NCI-H2171 (cell line): ENCODE measurements around the gene KPNA1.
A peak's percentile ranks its signal among the peaks of the same experiment; 100 is the strongest.

Source experiments
- DNase-seq: peaks from one replicate; lab custom pipeline; 2025; lab: John Stamatoyannopoulos, UW

KPNA1 gene

GRCh38 chr3:122514123-122515019 lies at the start of gene KPNA1:
KPNA1 (minus strand) TSS chr3:122514939; CDS start chr3:122496565, 18,374 bp downstream.
- DNase-seq = peak; percentile 92

- peak; percentile 17 for DNase-seq
These were observed 49.6 kb upstream of the KPNA1 start, which contains the start of the genes DTX3L and PARP9 for GRCh38 chr3:122564155-122564912. DTX3L (plus strand) TSS chr3:122564338; CDS start chr3:122564427, 89 bp downstream. PARP9 (minus strand) TSS chr3:122564300; CDS start chr3:122559620, 4,680 bp downstream.

- no peak for DNase-seq
These were observed 48.9 kb upstream of the KPNA1 start for GRCh38 chr3:122563717-122564025.

- no peak for DNase-seq
These were observed 48.4 kb upstream of the KPNA1 start for GRCh38 chr3:122562923-122563716.

- DNase-seq = peak; percentile 17
These were observed 45.9 kb upstream of the KPNA1 start for GRCh38 chr3:122560680-122561079.

GRCh38 chr3:122559906-122560305 lies 45.2 kb upstream of the KPNA1 start:
- DNase-seq = no peak

GRCh38 chr3:122558605-122559004 lies 43.9 kb upstream of the KPNA1 start:
- DNase-seq = no peak

- no peak for DNase-seq
These were observed 42.6 kb upstream of the KPNA1 start for GRCh38 chr3:122557356-122557755.

GRCh38 chr3:122555275-122556071 lies 40.7 kb upstream of the KPNA1 start:
- peak; percentile 33 for DNase-seq

GRCh38 chr3:122553171-122553570 lies 38.4 kb upstream of the KPNA1 start:
- DNase-seq = no peak

GRCh38 chr3:122548619-122549018 lies 33.9 kb upstream of the KPNA1 start:
- no peak for DNase-seq

- no peak for DNase-seq
These were observed 33.3 kb upstream of the KPNA1 start for GRCh38 chr3:122548076-122548475.

- DNase-seq = no peak
These were observed 31.4 kb upstream of the KPNA1 start for GRCh38 chr3:122546151-122546550.

- no peak for DNase-seq
These were observed 24.3 kb upstream of the KPNA1 start for GRCh38 chr3:122538956-122539490.

GRCh38 chr3:122536632-122537001 lies 21.9 kb upstream of the KPNA1 start:
- DNase-seq = no peak

- DNase-seq = no peak
These were observed 21.4 kb upstream of the KPNA1 start for GRCh38 chr3:122535964-122536631.

GRCh38 chr3:122533931-122534334 lies 19.2 kb upstream of the KPNA1 start:
- DNase-seq = no peak

- no peak for DNase-seq
These were observed 18.7 kb upstream of the KPNA1 start for GRCh38 chr3:122533480-122533879.

GRCh38 chr3:122530164-122530563 lies 15.4 kb upstream of the KPNA1 start:
- DNase-seq = no peak

- DNase-seq = no peak
These were observed 8.6 kb upstream of the KPNA1 start for GRCh38 chr3:122523317-122523716.

- no peak for DNase-seq
These were observed 6.1 kb upstream of the KPNA1 start for GRCh38 chr3:122520861-122521260.
